ENCODE measurements around the gene STRN. TPM values are rescaled to one million over a fixed set of nuclear protein-coding genes. Genes with fewer than 3 reads are reported as not detected.
"Not testable (repeated sequence)": the region's sequence is repeated elsewhere in the genome, so short reads cannot be mapped to it uniquely, and the experiment has no call there.

Gene STRN
- total RNA-seq, 4 donors from 2014 or later, result 24.8 to 38.4 (median 31.6) TPM

- peaks cover 0 to 19% (median 0%) of the 10 kb centered on the region in 3 donors for H3K4me1 ChIP-seq
- H3K27ac ChIP-seq, result peak overlapping the region in 2 of 4 donors; percentile 59 to 69
- 81% methylated on average over 2 of the region's 2 CpGs for WGBS, 2 donors
- H3K4me3 ChIP-seq, result no peak overlapping the region
- DNase-seq, result no peak
- intact Hi-C loops (cut with DNase I), result loop anchor here (10.0 kb wide), 1 partner anchor 216 kb away; no protein-coding TSS in a partner anchor
- TF ChIP-seq POLR2A (IDR thresholded peaks at IDR 0.05), result no peak
- TF ChIP-seq, protein P1, sequence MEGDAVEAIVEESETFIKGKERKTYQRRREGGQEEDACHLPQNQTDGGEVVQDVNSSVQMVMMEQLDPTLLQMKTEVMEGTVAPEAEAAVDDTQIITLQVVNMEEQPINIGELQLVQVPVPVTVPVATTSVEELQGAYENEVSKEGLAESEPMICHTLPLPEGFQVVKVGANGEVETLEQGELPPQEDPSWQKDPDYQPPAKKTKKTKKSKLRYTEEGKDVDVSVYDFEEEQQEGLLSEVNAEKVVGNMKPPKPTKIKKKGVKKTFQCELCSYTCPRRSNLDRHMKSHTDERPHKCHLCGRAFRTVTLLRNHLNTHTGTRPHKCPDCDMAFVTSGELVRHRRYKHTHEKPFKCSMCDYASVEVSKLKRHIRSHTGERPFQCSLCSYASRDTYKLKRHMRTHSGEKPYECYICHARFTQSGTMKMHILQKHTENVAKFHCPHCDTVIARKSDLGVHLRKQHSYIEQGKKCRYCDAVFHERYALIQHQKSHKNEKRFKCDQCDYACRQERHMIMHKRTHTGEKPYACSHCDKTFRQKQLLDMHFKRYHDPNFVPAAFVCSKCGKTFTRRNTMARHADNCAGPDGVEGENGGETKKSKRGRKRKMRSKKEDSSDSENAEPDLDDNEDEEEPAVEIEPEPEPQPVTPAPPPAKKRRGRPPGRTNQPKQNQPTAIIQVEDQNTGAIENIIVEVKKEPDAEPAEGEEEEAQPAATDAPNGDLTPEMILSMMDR (IDR thresholded peaks at IDR 0.05), result no peak
- peaks cover 0 to 99% (median 20%) of the 10 kb centered on the region in 3 donors for H3K36me3 ChIP-seq
- H3K9me3 ChIP-seq, result no peaks in the 10 kb centered on the region
- no peaks in the 10 kb centered on the region for H3K27me3 ChIP-seq
These were observed 34.7 kb upstream of the STRN start for GRCh38 chr2:37000988-37001556.

DNA sequence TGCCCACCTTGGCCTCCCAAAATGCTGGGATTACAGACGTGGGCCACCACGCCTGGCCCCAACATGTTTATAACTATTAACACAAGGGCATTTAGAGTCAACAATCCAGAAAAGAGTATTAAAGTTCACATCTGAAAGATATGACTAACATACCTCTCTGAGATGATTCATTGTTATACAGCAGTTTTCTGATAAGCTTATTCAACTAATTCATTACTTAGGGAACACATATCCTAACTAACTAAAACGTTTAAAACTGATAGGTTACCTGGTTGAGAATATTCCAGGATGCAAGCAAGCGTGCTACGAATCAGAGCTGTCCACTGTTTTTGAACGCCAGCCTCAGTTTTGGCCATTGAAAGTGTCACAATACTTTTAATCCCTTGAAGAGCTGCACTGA is 34.0 kb upstream of the STRN start:
- 53 to 75% methylated on average over 6 of the region's 6 CpGs for WGBS, 2 donors

GRCh38 chr2:36999416-36999815 is 33.1 kb upstream of the STRN start:
- H3K36me3 ChIP-seq, result peaks cover 0 to 97% (median 20%) of the 10 kb centered on the region in 3 donors
- H3K9me3 ChIP-seq; H3K4me3 ChIP-seq; H3K27me3 ChIP-seq; intact Hi-C loops (cut with DNase I); DNase-seq: not testable (repeated sequence)
- 95 to 96% methylated on average over 5 to 9 of the region's 9 CpGs for WGBS, 2 donors
- peaks cover 0 to 19% (median 0%) of the 10 kb centered on the region in 3 donors for H3K4me1 ChIP-seq
- H3K27ac ChIP-seq, result peak overlapping the region in 1 of 4 donors; percentile 59

More for the DNA sequence above, 34.0 kb upstream of the STRN start:
- peaks cover 0 to 97% (median 20%) of the 10 kb centered on the region in 3 donors for H3K36me3 ChIP-seq
- no peaks in the 10 kb centered on the region for H3K27me3 ChIP-seq
- no peaks in the 10 kb centered on the region for H3K9me3 ChIP-seq
- intact Hi-C loops (cut with DNase I), result loop anchor here (10.0 kb wide), 1 partner anchor 216 kb away; no protein-coding TSS in a partner anchor
- no peak overlapping the region for H3K4me3 ChIP-seq
- H3K27ac ChIP-seq, result peak overlapping the region; percentile 2 to 69 (median 59)
- TF ChIP-seq, protein P1 (IDR thresholded peaks at IDR 0.05), result no peak
- no peak for DNase-seq
- H3K4me1 ChIP-seq, result peaks cover 0 to 19% (median 0%) of the 10 kb centered on the region in 3 donors

GRCh38 chr2:36993841-36994620 is 27.7 kb upstream of the STRN start:
- intact Hi-C loops (cut with DNase I), result no loop called here
- no peak overlapping the region for H3K4me3 ChIP-seq
- TF ChIP-seq, protein P1 (IDR thresholded peaks at IDR 0.05), result no peak
- no peak for TF ChIP-seq POLR2A (IDR thresholded peaks at IDR 0.05)
- no peaks in the 10 kb centered on the region for H3K4me1 ChIP-seq
- H3K27ac ChIP-seq, result no peak overlapping the region
- DNase-seq, result no peak
- no peaks in the 10 kb centered on the region for H3K27me3 ChIP-seq
- whole genome bisulfite sequencing, 2 donors, result 51 to 64% methylated on average over 6 of the region's 6 CpGs
- H3K9me3 ChIP-seq, result no peaks in the 10 kb centered on the region
- H3K36me3 ChIP-seq, result peaks cover 0 to 84% (median 2%) of the 10 kb centered on the region in 3 donors

DNA sequence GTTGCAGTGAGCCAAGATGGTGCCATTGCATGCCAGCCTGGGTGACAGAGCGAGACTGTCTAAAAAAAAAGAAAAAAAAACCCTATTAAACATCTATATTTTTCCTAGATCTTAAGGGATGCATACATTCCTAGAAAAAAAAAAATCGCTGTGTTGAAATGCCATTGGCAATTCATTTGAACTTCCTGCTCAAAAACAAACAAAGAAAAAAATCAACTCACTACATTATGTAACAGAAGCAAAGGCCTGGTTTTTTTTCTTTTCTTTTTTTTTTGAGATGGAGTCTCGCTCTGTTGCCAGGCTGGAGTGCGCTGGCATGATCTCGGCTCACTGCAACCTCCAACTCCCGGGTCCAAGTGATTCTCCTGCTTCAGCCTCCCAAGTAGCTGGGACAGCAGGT is 21.7 kb upstream of the STRN start:
- Histone ChIP-seq H3K9me3 (no peaks in the 10 kb centered on the region), H3K4me3 (no peak overlapping the region), H3K27ac (no peak overlapping the region), H3K27me3 (no peaks in the 10 kb centered on the region), H3K36me3 (peaks cover 0 to 81% (median 6%) of the 10 kb centered on the region in 3 donors), H3K4me1 (no peaks in the 10 kb centered on the region)
- TF ChIP-seq, protein P1 (IDR thresholded peaks at IDR 0.05), result no peak
- DNase-seq, result no peak
- 68 to 90% methylated on average over 6 of the region's 6 CpGs for WGBS, 2 donors
- intact Hi-C loops (cut with DNase I), result no loop called here

Data from esophagus squamous epithelium (tissue), 5 donors.